Stimulated activated CD4-positive, alpha-beta T cell treated with anti-CD3 and anti-CD28 coated beads, Interleukin-1b, Interleukin-23, amount 100 ng/mL, for 24 hours (primary cell): ENCODE measurements around the gene ANKRD36.
"Not testable (repeated sequence)": the region's sequence is repeated elsewhere in the genome, so short reads cannot be mapped to it uniquely, and the experiment has no call there.

Experiments
- DNase-seq, 4 experiments: peaks; one replicate each; pipeline ENCODE4 v3.0.0-alpha.2; 2020; ENCODE audit warnings: low read depth in 4 of 4, low spot score in 1 of 4

Gene ANKRD36

DNA sequence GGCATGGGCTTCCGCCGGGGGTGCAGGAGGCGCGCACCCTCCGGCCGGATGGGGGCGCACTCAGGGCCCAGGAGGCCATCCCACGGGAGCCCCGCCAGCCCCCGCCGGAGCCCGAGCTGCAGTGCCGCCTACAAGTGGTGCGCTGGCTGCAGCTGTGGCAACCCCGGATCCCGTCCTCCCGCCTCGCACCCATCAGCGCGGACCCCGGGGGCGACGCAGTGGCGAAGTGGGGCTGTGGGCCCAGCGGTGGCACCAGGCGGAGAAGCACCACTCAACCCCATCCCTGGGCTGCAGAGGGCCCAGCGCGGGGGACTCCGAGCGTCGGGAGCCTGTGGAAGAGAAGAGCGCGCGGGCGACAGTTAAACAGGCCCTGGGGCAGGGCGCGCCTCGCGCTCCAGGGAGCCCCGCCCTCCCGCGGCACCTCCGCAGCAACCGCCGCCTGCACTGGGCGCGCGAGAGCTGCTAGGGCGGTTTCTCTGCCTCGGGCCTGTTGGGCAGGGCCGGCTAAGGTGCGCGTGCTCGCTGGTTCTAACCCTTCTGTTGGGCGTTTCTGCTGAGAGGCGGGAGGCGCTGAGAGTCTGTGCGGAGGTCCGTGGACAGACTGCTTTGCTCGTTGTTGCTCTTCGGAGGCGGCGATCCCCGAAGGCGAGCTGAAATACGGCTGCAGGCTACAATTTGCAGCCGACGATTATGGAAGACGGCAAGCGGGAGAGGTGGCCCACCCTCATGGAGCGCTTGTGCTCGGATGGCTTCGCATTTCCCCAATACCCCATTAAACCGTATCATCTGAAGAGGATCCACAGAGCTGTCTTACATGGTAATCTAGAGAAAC is at the start of gene ANKRD36:
Gene ANKRD36, plus strand, starts transcription at position 104 of the 832 bp plus-strand sequence. Its CDS starts 587 bp downstream, at position 691.
- DNase-seq = peak; percentile 60 to 84 (median 69)

DNA sequence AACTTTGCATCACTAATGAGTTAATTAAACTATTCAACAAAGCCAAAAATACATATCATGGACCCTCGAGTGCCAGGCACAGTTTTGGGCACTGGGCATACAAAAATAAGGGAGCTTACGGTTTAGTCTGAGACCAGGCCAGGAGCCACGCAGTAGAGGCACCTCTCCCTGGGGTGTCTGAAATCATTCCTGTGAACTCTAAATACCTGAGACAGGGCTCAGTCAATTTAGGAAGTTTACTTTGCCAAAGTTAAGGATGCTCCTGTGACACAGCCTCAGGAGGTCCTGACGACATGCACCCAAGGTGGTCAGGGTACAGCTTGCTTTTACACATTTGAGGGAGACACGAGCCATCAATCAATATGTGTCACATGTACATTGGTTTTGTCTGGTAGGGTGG is 46.9 kb upstream of the ANKRD36 start:
- not testable (repeated sequence) for DNase-seq

- DNase-seq = no peak
These were observed 45.5 kb upstream of the ANKRD36 start for GRCh38 chr2:97067279-97068004.

DNA sequence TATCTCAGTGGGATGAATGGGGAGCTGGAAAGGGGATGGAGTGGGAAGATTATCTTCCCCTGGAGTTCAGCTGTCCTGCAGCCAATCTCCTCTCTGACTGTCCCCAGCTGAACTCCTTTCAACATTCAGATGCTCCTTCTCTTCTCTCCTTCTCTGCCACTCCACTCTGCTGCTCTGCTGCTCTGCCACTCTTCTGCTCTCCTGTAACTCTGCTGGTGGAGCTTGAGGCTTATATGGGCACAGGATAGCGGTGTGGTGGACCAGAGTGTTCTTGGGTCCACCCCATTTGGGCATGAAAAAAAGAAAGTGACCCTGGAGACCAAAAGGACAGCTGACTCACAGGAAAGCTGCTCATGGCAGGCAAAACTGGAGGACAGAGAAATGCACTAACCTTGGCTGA is 44.9 kb upstream of the ANKRD36 start:
- no peak for DNase-seq

- not testable (repeated sequence) for DNase-seq
These were observed 44.2 kb upstream of the ANKRD36 start for GRCh38 chr2:97068722-97069121.

DNA sequence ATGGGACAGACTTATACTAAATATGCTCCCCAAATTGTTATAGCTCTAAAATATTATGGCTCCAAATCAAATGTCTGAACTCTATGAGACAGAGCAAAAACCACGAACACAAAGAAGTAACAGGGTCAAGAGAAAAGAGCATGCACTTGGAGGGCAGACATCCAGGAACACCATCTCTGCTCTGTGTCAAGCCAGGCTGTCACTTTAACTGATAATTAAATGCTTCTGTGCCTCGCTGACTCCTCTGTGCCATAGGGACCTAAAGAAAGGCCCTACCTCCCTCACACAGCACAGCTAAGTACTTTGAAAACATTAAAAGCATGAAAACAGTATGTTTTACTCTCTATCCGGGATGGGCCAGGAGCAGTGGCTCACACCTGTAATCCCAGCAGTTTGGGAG is 42.0 kb upstream of the ANKRD36 start:
- not testable (repeated sequence) for DNase-seq

- DNase-seq = not testable (repeated sequence)
These were observed 35.7 kb upstream of the ANKRD36 start for GRCh38 chr2:97077213-97077612.

DNA sequence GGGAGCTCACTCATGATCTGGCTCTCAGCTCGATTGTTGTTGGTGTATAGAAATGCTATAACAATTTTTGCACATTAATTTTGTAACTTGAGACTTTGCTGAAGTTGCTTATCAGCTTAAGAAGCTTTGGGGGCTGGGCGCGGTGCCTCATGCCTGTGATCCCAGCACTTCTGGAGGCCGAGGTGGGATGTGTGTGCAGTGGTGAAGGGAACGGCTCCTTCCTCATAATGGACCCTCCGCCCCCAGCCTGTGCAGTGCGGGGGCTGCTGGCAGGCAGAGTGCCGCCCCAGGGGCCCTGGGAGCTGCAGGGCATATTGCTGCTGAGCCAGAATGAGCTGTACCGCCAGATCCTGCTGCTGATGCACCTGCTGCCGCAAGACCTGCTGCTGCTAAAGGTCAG is 32.1 kb upstream of the ANKRD36 start:
- not testable (repeated sequence) for DNase-seq

DNA sequence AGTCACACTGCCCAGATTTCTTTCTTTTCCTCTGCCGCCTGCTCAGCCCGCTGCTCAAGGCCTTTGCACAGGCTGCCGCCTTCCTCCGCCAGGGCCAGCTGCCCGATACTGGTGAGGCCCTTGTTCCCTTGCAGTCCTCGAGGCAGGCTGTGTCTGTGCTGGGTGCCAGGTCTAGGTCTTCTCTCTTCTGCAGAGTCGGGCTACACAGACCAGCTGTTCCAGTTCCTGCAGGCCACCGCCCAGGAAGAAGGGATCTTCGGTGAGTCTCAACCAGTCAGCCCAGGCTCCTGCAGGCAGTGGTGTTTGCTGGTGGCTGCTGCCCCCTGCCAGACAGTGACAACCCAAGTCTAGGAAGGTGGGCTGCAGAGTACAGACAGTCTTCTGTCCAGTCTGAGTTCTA is 30.7 kb upstream of the ANKRD36 start:
- DNase-seq = not testable (repeated sequence)

DNA sequence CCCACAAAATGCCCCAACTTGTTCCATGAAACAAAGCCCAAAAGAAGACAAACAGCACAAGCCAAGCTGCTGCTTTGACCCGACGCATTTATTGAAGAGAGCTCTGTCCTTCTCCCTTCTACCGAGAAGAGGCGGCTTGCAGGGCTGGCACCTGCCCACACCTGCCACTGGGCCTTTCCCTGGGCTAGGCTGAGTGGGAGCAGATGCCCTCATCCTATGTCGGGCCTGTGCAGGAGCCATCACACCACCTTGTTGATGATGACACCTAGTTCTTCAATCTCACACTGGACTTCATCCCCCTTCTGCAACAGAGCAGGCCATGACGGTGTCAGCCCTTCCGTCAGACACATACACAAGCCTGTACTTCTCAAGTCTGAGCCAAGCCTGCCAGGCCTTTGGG is 29.4 kb upstream of the ANKRD36 start:
- DNase-seq = not testable (repeated sequence)

DNA sequence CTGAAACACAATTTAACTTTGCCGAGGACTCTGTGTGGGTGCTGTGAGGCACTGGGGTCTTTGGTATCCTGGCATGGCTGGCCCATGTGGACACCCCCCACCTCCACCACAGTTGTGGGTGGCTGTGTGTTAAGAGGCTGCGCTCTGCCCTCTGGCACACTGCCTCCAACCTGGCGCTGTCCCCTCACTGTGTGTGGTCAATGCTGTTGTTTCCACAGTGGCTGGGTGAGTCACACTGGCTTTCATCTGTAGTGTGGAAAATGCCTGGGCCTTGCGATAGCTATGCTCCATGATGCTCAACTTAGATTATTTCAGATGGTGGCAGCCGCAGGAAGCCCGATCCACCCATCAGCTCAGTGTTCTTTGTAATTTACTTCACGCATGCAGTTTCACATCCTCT is 27.9 kb upstream of the ANKRD36 start:
- not testable (repeated sequence) for DNase-seq

DNA sequence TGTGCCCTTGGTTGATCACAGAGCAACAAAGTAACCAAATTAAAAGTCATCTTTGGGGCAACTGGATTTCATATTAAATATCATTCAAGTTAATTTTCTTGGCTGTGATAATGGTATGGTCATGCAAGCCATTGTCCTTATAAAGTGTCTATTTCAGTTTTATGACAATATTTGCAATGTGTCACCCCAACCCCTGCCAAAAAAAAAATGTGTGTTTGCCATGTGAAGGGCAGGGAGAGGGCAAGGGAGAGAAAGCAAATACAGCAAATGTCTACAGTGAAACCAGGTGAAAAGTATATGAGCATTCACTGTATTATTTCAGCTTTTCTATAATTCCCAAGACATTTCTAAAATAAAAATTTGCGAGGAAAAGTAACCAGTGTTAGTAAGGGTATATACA is 24.2 kb upstream of the ANKRD36 start:
- not testable (repeated sequence) for DNase-seq

DNA sequence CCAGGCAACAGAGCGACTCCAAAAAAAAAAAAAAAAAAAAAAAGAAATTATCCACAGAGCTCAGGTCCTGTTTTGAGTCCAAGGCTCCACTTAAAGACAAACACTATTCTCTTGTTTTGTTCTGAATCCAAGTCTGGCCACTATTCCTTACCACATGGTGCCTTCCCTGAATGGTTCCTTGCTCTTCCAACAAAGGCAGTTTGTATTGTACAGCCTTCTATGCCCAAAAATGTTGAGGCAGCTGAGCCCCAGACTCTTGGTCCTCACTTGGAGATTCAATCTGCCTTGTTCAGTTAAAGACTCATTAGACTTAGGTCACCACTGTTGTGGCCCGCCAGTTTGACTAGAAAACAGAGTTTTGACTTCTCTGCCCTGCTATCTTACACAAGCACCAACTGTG is 20.0 kb upstream of the ANKRD36 start:
- DNase-seq = not testable (repeated sequence)

- DNase-seq = not testable (repeated sequence)
These were observed 18.8 kb upstream of the ANKRD36 start for GRCh38 chr2:97093983-97094771.

- DNase-seq = peak; percentile 60 to 79 (median 76)
These were observed 18.0 kb upstream of the ANKRD36 start, which contains the start of gene FAHD2B for GRCh38 chr2:97094772-97095611. TSS of gene FAHD2B (minus strand) at chr2:97094882. CDS start at chr2:97091706, 3,176 bp downstream.

DNA sequence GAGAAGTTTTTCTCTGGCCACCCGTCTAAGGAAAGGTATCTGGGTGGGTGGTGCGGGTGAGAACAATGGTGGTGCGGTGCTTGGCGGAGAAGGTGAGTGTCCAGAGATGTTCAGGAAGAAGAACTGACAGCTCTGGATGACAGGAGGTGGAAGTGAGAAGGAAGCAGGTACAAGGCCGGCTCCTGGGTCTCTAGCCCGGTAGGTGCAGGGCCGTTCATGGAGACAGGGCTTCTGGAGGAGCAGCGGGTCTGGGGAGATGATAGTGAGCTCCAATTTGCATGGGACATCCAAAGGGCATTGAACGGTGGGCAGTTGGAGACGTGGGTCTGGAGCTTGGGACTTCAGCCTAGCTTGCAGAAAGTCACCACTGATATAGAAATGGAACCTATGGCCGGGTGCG is 17.3 kb upstream of the ANKRD36 start:
- DNase-seq = no peak

- DNase-seq = not testable (repeated sequence)
These were observed 14.1 kb upstream of the ANKRD36 start for GRCh38 chr2:97098786-97099372.

DNA sequence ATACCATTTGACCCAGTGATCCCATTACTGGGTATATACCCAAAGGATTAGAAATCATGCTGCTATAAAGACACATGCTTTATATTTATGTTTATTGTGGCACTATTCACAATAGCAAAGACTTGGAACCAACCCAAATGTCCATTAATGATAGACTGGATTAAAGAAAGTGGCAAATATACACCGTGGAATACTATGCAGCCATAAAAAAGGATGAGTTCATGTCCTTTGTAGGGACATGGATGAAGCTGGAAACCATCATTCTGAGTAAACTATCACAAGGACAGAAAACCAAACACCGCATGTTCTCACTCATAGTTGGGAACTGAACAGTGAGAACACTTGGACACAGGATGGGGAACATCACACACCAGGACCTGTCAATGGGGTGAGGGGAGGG is 6.1 kb upstream of the ANKRD36 start:
- not testable (repeated sequence) for DNase-seq

- not testable (repeated sequence) for DNase-seq
These were observed 1.7 kb upstream of the ANKRD36 start for GRCh38 chr2:97111246-97111645.
